Astrocyte (in vitro differentiated cells and primary cell): ENCODE data around the gene ANKRD44. TPM values are rescaled to one million over a fixed set of nuclear protein-coding genes. Genes with fewer than 3 reads are reported as not detected.
A peak's percentile ranks its signal among the peaks of the same experiment; 100 is the strongest.

ENCODE experiments used
- DNase-seq: peaks from one replicate; pipeline ENCODE4 v3.0.0-alpha.2; 2010; ENCODE audit warnings: low read depth
- FAIRE-seq: peaks from 2 replicates; lab custom pipeline; 2011; peaks lifted over from hg19 to GRCh38; lab: Jason Lieb, UNC
- H2AFZ ChIP-seq: 2 replicates; pipeline ENCODE4 v1.6.0; 2012; ENCODE audit warnings: low read depth, low read length, inconsistent platforms
- H3K27ac ChIP-seq: 2 replicates; pipeline ENCODE4 v1.5.1; 2011; ENCODE audit warnings: low read depth, low read length, inconsistent platforms
- H3K27me3 ChIP-seq: 2 replicates; pipeline ENCODE4 v1.6.0; 2011; ENCODE audit warnings: low read length, inconsistent platforms; ENCODE audit not compliant: insufficient read depth
- H3K36me3 ChIP-seq: 2 replicates; pipeline ENCODE4 v1.5.1; 2011; ENCODE audit warnings: low read length, inconsistent platforms; ENCODE audit not compliant: insufficient read depth
- H3K4me1 ChIP-seq: 2 replicates; pipeline ENCODE4 v1.5.1; 2011; ENCODE audit warnings: low read length, inconsistent platforms; ENCODE audit not compliant: insufficient read depth
- H3K4me2 ChIP-seq: 2 replicates; pipeline ENCODE4 v1.6.0; 2012; ENCODE audit warnings: low read length, inconsistent platforms
- H3K4me3 ChIP-seq: 2 replicates; pipeline ENCODE4 v1.5.1; 2011; ENCODE audit warnings: low read depth, mild to moderate bottlenecking, low read length, inconsistent platforms; ENCODE audit not compliant: insufficient read depth
- H3K79me2 ChIP-seq: 2 replicates; pipeline ENCODE4 v1.6.0; 2012; ENCODE audit warnings: mild to moderate bottlenecking, low read length, inconsistent platforms; ENCODE audit not compliant: insufficient read depth
- H3K9ac ChIP-seq: 2 replicates; pipeline ENCODE4 v1.6.0; 2012; ENCODE audit warnings: mild to moderate bottlenecking, low read length, inconsistent platforms
- H3K9me3 ChIP-seq: 2 replicates; pipeline ENCODE4 v1.5.1; 2012; ENCODE audit warnings: low read depth, mild to moderate bottlenecking, low read length, inconsistent platforms; ENCODE audit not compliant: insufficient read depth
- H4K20me1 ChIP-seq: 2 replicates; pipeline ENCODE4 v1.6.0; 2012; ENCODE audit warnings: low read length, inconsistent platforms; ENCODE audit not compliant: insufficient read depth
- H3K27ac Mint-ChIP-seq: one replicate; pipeline ENCODE4 v1.8.0; 2021; ENCODE audit warnings: mild to moderate bottlenecking, mixed read lengths; ENCODE audit not compliant: unreplicated experiment
- H3K27me3 Mint-ChIP-seq: one replicate; pipeline ENCODE4 v1.8.0; 2021; ENCODE audit warnings: low read depth, mixed read lengths; ENCODE audit not compliant: unreplicated experiment
- H3K36me3 Mint-ChIP-seq: one replicate; pipeline ENCODE4 v1.8.0; 2021; ENCODE audit warnings: low read depth, mixed read lengths; ENCODE audit not compliant: unreplicated experiment
- H3K4me1 Mint-ChIP-seq: one replicate; pipeline ENCODE4 v1.8.0; 2021; ENCODE audit warnings: low read depth, mixed read lengths; ENCODE audit not compliant: unreplicated experiment
- H3K4me3 Mint-ChIP-seq: one replicate; pipeline ENCODE4 v1.8.0; 2021; ENCODE audit warnings: mild to moderate bottlenecking, moderate library complexity, mixed read lengths; ENCODE audit not compliant: unreplicated experiment
- H3K9me3 Mint-ChIP-seq: one replicate; pipeline ENCODE4 v1.8.0; 2021; ENCODE audit warnings: mild to moderate bottlenecking, mixed read lengths; ENCODE audit not compliant: unreplicated experiment
- EZH2 ChIP-seq: IDR thresholded peaks from 2 replicates; pipeline ENCODE4 v1.6.1; 2012; ENCODE audit warnings: mild to moderate bottlenecking, low read length, inconsistent platforms; ENCODE audit not compliant: insufficient read depth
- total RNA-seq: library from RNA; stranded (reverse); gene quantifications from 2 replicates; pipeline ENCODE4 v1.2.1, GENCODE V29; 2021
- TF ChIP-seq, protein P1 (sequence below): IDR thresholded peaks from 2 replicates; pipeline ENCODE4 v1.5.1; 2011; ENCODE audit warnings: low read depth, mild to moderate bottlenecking, inconsistent platforms, low read length, moderate library complexity; ENCODE audit not compliant: insufficient read depth

ANKRD44 gene
- total RNA-seq, 1 donor from 2014 or later = 7.2 TPM

DNA sequence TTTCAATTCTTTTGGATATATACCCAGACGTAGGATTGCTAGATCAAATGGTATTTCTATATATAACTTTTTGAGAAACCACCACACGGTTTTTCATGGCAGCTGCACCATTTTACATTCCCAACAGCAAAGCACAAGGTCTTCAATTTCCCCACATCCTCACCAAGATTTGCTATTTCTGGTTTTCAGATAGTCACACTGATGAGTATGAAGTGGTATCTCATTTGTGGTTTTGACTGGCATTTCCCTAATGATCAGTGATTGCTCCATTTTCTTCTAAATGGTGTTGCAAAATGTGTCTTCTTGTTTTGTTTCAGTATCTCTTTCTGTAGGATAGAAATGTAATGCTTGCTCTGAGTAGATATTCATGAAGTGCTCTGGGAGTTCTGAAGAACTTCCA, 52.0 kb downstream of the ANKRD44 start:
- FAIRE-seq = peak; percentile 34
- no peak overlapping the region for H3K4me2 ChIP-seq

GRCh38 chr2:197256547-197257170, 53.9 kb downstream of the ANKRD44 start:
- Histone ChIP-seq H3K4me3 (no peak overlapping the region), H3K27ac (no peak overlapping the region), H4K20me1 (no peaks in the 10 kb centered on the region), H3K27me3 (no peaks in the 10 kb centered on the region), H3K79me2 (no peaks in the 10 kb centered on the region), H2AFZ (peak overlapping the region; percentile 9), H3K9ac (no peak overlapping the region), H3K4me1 (peaks cover 7% of the 10 kb centered on the region), H3K9me3 (no peaks in the 10 kb centered on the region), H3K4me2 (no peak overlapping the region), H3K36me3 (no peaks in the 10 kb centered on the region)
- H3K36me3 Mint-ChIP-seq = no peaks in the 10 kb centered on the region
- no peak for DNase-seq
- H3K4me3 Mint-ChIP-seq = no peak overlapping the region
- H3K4me1 Mint-ChIP-seq = peaks cover 8% of the 10 kb centered on the region
- no peak for FAIRE-seq
- H3K27ac Mint-ChIP-seq = no peak overlapping the region
- no peaks in the 10 kb centered on the region for H3K27me3 Mint-ChIP-seq
- TF ChIP-seq, protein P1, sequence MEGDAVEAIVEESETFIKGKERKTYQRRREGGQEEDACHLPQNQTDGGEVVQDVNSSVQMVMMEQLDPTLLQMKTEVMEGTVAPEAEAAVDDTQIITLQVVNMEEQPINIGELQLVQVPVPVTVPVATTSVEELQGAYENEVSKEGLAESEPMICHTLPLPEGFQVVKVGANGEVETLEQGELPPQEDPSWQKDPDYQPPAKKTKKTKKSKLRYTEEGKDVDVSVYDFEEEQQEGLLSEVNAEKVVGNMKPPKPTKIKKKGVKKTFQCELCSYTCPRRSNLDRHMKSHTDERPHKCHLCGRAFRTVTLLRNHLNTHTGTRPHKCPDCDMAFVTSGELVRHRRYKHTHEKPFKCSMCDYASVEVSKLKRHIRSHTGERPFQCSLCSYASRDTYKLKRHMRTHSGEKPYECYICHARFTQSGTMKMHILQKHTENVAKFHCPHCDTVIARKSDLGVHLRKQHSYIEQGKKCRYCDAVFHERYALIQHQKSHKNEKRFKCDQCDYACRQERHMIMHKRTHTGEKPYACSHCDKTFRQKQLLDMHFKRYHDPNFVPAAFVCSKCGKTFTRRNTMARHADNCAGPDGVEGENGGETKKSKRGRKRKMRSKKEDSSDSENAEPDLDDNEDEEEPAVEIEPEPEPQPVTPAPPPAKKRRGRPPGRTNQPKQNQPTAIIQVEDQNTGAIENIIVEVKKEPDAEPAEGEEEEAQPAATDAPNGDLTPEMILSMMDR = no peak
- TF ChIP-seq EZH2 = no peak
- no peaks in the 10 kb centered on the region for H3K9me3 Mint-ChIP-seq

More for the DNA sequence above, 52.0 kb downstream of the ANKRD44 start:
- H3K9ac ChIP-seq = no peak overlapping the region
- TF ChIP-seq, protein P1 = no peak
- no peak for TF ChIP-seq EZH2
- H2AFZ ChIP-seq = no peak overlapping the region
- peaks cover 7% of the 10 kb centered on the region for H3K4me1 ChIP-seq
- Mint-ChIP-seq H3K4me3 (no peak overlapping the region), H3K36me3 (no peaks in the 10 kb centered on the region), H3K4me1 (peaks cover 7% of the 10 kb centered on the region), H3K27ac (no peak overlapping the region), H3K27me3 (no peaks in the 10 kb centered on the region), H3K9me3 (no peaks in the 10 kb centered on the region)
- no peaks in the 10 kb centered on the region for H4K20me1 ChIP-seq
- no peaks in the 10 kb centered on the region for H3K79me2 ChIP-seq
- H3K4me3 ChIP-seq = no peak overlapping the region
- peak; percentile 60 for DNase-seq
- no peaks in the 10 kb centered on the region for H3K9me3 ChIP-seq
- H3K36me3 ChIP-seq = no peaks in the 10 kb centered on the region
- no peaks in the 10 kb centered on the region for H3K27me3 ChIP-seq
- no peak overlapping the region for H3K27ac ChIP-seq

DNA sequence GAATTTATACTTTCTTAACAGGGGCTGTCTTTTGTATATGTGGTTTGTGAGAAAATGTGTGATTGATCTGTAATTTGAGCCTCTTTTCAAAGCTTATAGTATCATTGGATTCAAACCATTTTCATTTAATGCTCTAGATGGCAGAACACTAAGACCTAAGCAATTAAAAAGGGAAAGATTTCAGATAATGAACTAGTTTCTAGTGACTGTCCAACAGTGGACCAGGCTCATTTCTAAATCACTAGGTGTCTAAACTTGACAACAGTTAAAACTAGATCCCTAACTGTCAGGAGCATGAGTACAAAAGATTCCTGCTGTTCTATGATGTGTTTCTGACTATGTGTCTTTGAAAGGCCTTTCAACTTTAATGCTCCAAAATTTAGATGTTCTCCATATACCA, 54.6 kb downstream of the ANKRD44 start:
- H4K20me1 ChIP-seq = no peaks in the 10 kb centered on the region
- no peaks in the 10 kb centered on the region for H3K9me3 ChIP-seq
- peak overlapping the region; percentile 9 for H2AFZ ChIP-seq
- Mint-ChIP-seq H3K27ac (no peak overlapping the region), H3K4me3 (no peak overlapping the region), H3K36me3 (no peaks in the 10 kb centered on the region), H3K27me3 (no peaks in the 10 kb centered on the region), H3K4me1 (peaks cover 12% of the 10 kb centered on the region), H3K9me3 (no peaks in the 10 kb centered on the region)
- H3K79me2 ChIP-seq = no peaks in the 10 kb centered on the region
- H3K27me3 ChIP-seq = no peaks in the 10 kb centered on the region
- no peak overlapping the region for H3K4me3 ChIP-seq
- no peak overlapping the region for H3K27ac ChIP-seq
- TF ChIP-seq EZH2 = no peak
- TF ChIP-seq, protein P1 = no peak
- peaks cover 7% of the 10 kb centered on the region for H3K4me1 ChIP-seq
- H3K9ac ChIP-seq = peak overlapping the region; percentile 53
- DNase-seq (no peak), FAIRE-seq (peak; percentile 41)
- no peaks in the 10 kb centered on the region for H3K36me3 ChIP-seq
- H3K4me2 ChIP-seq = peak overlapping the region; percentile 79
